GM10266 (cell line): ENCODE data around the gene PDE3B.

ENCODE experiments used
- DNase-seq: peaks from one replicate; pipeline ENCODE4 v3.0.0; 2012; ENCODE audit errors: extremely low spot score
- CTCF ChIP-seq: IDR thresholded peaks from 2 replicates; pipeline ENCODE4 v1.5.1; 2012; ENCODE audit warnings: mild to moderate bottlenecking, low read depth; ENCODE audit not compliant: control insufficient read depth, insufficient read depth; ENCODE audit errors: missing control alignments

PDE3B gene

GRCh38 chr11:14669499-14669898 is 25.9 kb downstream of the PDE3B start:
- TF ChIP-seq CTCF: no peak
- no peak for DNase-seq

- no peak for TF ChIP-seq CTCF
- DNase-seq: no peak
These were observed 26.4 kb downstream of the PDE3B start for GRCh38 chr11:14669958-14670357.

GRCh38 chr11:14672635-14673034 is 29.0 kb downstream of the PDE3B start:
- no peak for TF ChIP-seq CTCF
- no peak for DNase-seq

- no peak for DNase-seq
- no peak for TF ChIP-seq CTCF
These were observed 29.8 kb downstream of the PDE3B start for GRCh38 chr11:14673421-14673820.

GRCh38 chr11:14673824-14674405 is 30.3 kb downstream of the PDE3B start:
- no peak for DNase-seq
- no peak for TF ChIP-seq CTCF

- no peak for DNase-seq
- TF ChIP-seq CTCF: no peak
These were observed 32.5 kb downstream of the PDE3B start for GRCh38 chr11:14676068-14676467.

- no peak for TF ChIP-seq CTCF
These were observed 33.5 kb downstream of the PDE3B start for GRCh38 chr11:14677146-14677545.

More at GRCh38 chr11:14677146-14677545, 33.5 kb downstream of the PDE3B start:
- no peak for DNase-seq
